ENCODE measurements around the gene LRRC26. TPM values are rescaled to one million over a fixed set of nuclear protein-coding genes. Genes with fewer than 3 reads are reported as not detected.

Gene LRRC26
- total RNA-seq, 1 experiment from 2014 or later = 2.4 TPM

DNA sequence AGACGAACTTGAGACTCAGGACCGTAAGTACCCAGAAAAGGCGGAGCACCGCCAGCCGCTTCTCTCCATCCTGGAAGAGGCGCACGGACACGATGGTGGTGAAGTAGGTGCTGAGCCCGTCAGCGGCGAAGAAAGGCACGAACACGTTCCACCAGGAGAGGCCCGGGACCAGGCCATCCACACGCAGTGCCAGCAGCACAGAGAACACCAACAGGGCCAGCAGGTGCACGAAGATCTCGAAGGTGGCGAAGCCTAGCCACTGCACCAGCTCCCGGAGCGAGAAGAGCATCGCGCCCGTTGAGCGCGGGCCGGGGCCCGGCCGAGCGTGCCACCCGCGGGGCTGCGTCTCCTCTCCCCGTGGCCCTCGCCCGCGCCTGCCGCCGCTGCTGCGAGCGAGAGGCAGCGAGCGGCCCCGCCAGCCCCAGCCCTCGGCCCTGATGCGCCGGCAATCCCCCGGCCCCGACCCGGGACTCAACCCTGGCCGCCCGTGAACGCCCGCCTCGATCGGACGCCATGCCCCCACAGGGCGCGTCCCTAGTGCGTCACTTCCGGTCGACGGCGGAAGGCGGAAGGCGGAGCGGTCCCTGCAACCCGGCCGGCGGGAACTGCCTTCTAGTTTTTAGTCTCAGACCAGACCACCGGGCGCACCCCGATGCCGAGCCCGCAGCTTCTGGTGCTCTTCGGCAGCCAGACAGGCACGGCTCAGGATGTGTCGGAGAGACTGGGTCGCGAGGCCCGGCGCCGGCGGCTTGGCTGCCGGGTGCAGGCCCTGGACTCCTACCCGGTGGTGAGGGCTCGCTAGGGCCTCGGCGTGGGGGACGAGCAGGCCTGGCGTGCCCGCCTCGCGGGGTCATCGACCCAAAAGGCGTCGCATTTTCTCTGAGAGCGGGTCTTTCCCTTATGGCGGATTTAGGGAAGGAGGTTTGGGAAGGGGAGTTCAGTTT is 35.5 kb upstream of the LRRC26 start, which contains the start of the genes NDOR1 and TMEM203:
Gene NDOR1 (plus strand): TSS at position 575 of the 944 bp plus-strand sequence. CDS start 78 bp downstream, at position 653.
Gene TMEM203 (minus strand): TSS at position 523 of the 944 bp plus-strand sequence. CDS start 234 bp downstream, at position 289.
- peaks cover 22 to 35% of the 10 kb centered on the region in 2 experiments for H3K4me1 ChIP-seq (ENCODE audit: control insufficient read depth in 1 of 2, insufficient read depth in 2 of 2, low read length in 2 of 2)
- no peaks in the 10 kb centered on the region for H3K9me3 ChIP-seq (ENCODE audit: control insufficient read depth in 1 of 2, insufficient read depth in 1 of 2, low read depth in 1 of 2, low read length in 2 of 2)
- ChIA-PET POLR2A (interaction anchor here (1.9 to 2.1 kb wide), 2 partner anchors 16 to 18 kb away, joined by 6 read pairs; partner anchors contain the start of gene SSNA1), CTCF (no interaction called here), RAD21 (ENCODE audit: low non-redundant PET in 1 of 2, low total read pairs in 2 of 2, uncharacterized antibody in 2 of 2, unreplicated experiment in 2 of 2) (no interaction called here)
- DNase-seq (ENCODE audit: low read depth, low spot score) = peak; percentile 62
- no peak within 1 kb of the TSS for H2AFZ ChIP-seq (ENCODE audit: low read depth, low read length, poor library complexity, severe bottlenecking)
- intact Hi-C loops (cut with micrococcal nuclease) = loop anchor here (2.0 kb wide), 1 partner anchor 17 kb away; the partner anchor contains the start of gene RNF208
- H3K9ac ChIP-seq (ENCODE audit: low read length) = peak within 1 kb of the TSS; percentile 95
- H3K9me2 ChIP-seq (ENCODE audit: insufficient read depth) = no peaks in the 10 kb centered on the region
- TF ChIP-seq POLR2A (IDR thresholded peaks at IDR 0.05; ENCODE audit: borderline replicate concordance, extremely low read depth, insufficient read depth, insufficient read length) = peak; percentile 93
- TF ChIP-seq EGR1 (IDR thresholded peaks at IDR 0.05; ENCODE audit: low read depth) = no peak
- peak; percentile 94 for TF ChIP-seq YY1 (IDR thresholded peaks at IDR 0.05; ENCODE audit: extremely low read depth, insufficient replicate concordance, low read depth, low read length)
- TF ChIP-seq ZFX (IDR thresholded peaks at IDR 0.05) = peak; percentile 97
- TF ChIP-seq SRF (IDR thresholded peaks at IDR 0.05; ENCODE audit: low read depth) = no peak
- TF ChIP-seq EZH2 (IDR thresholded peaks at IDR 0.05) = no peak
- TF ChIP-seq POLR2AphosphoS5 (IDR thresholded peaks at IDR 0.05; ENCODE audit: low read depth, low read length) = peak; percentile 88
- H3K4me2 ChIP-seq (ENCODE audit: low read length) = peak within 1 kb of the TSS; percentile 93
- H3K27ac ChIP-seq (ENCODE audit: low read depth, low read length) = peak within 1 kb of the TSS; percentile 78
- H3K27me3 ChIP-seq (ENCODE audit: insufficient read depth, low read length) = no peaks in the 10 kb centered on the region
- peaks cover 0 to 13% of the 10 kb centered on the region in 2 experiments; a peak in 2 of 4 replicates for H3K36me3 ChIP-seq (ENCODE audit: control insufficient read depth in 1 of 2, insufficient read depth in 2 of 2, low read length in 2 of 2)
- peak; percentile 46 for ATAC-seq
- peaks cover 62% of the 10 kb centered on the region for H3K79me2 ChIP-seq (ENCODE audit: insufficient read depth, low read length)
- H3K4me3 ChIP-seq (replicated peaks in 1 of 2; ENCODE audit: low read depth in 1 of 2, low read length in 2 of 2) = peak within 1 kb of the TSS; percentile 91 to 98
- no peaks in the 10 kb centered on the region for H4K20me1 ChIP-seq (ENCODE audit: insufficient read depth)
- no TSS peak for BruUV-seq (replicated peaks)

DNA sequence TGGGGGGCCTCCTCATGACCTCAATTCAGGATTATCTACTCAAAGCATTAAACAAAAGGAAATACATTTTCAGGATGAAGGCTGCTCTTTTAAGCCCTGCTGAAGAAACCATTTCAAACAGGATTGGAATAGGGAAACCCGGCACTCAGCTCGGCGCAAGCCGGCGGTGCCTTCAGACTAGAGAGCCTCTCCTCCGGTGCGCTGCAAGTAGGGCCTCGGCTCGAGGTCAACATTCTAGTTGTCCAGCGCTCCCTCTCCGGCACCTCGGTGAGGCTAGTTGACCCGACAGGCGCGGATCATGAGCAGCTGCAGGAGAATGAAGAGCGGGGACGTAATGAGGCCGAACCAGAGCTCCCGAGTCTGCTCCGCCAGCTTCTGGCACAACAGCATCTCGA is 34.9 kb upstream of the LRRC26 start:
- POLR2A ChIA-PET = interaction anchor here (1.9 to 2.1 kb wide), 2 partner anchors 16 to 18 kb away, joined by 6 read pairs; partner anchors contain the start of gene SSNA1
- Histone ChIP-seq H3K4me3 (replicated peaks in 1 of 2; ENCODE audit: low read depth in 1 of 2, low read length in 2 of 2) (peak overlapping the region; percentile 91 to 98), H3K27ac (ENCODE audit: low read depth, low read length) (peak overlapping the region; percentile 78), H3K36me3 (ENCODE audit: control insufficient read depth in 1 of 2, insufficient read depth in 2 of 2, low read length in 2 of 2) (peaks cover 0 to 9% of the 10 kb centered on the region in 2 experiments; a peak in 2 of 4 replicates), H3K4me2 (ENCODE audit: low read length) (peak overlapping the region; percentile 93), H4K20me1 (ENCODE audit: insufficient read depth) (no peaks in the 10 kb centered on the region), H3K79me2 (ENCODE audit: insufficient read depth, low read length) (peaks cover 62% of the 10 kb centered on the region), H3K4me1 (ENCODE audit: control insufficient read depth in 1 of 2, insufficient read depth in 2 of 2, low read length in 2 of 2) (peaks cover 22 to 37% of the 10 kb centered on the region in 2 experiments), H2AFZ (ENCODE audit: low read depth, low read length, poor library complexity, severe bottlenecking) (no peak overlapping the region), H3K9ac (ENCODE audit: low read length) (peak overlapping the region; percentile 95), H3K9me2 (ENCODE audit: insufficient read depth) (no peaks in the 10 kb centered on the region), H3K9me3 (ENCODE audit: control insufficient read depth in 1 of 2, insufficient read depth in 1 of 2, low read depth in 1 of 2, low read length in 2 of 2) (no peaks in the 10 kb centered on the region), H3K27me3 (ENCODE audit: insufficient read depth, low read length) (no peaks in the 10 kb centered on the region)
- no TSS peak for BruUV-seq (replicated peaks)
- CTCF ChIA-PET = no interaction called here
- RAD21 ChIA-PET (ENCODE audit: low non-redundant PET in 1 of 2, low total read pairs in 2 of 2, uncharacterized antibody in 2 of 2, unreplicated experiment in 2 of 2) = no interaction called here
- no peak for ATAC-seq
- DNase-seq (ENCODE audit: low read depth, low spot score) = no peak
- intact Hi-C loops (cut with micrococcal nuclease) = loop anchor here (2.0 kb wide), 1 partner anchor 18 kb away; the partner anchor contains the start of gene RNF208
- TF ChIP-seq EZH2 (IDR thresholded peaks at IDR 0.05) (no peak), EZH2phosphoT487 (IDR thresholded peaks at IDR 0.05; ENCODE audit: borderline replicate concordance) (no peak), ZNF274 (IDR thresholded peaks at IDR 0.05; ENCODE audit: low read depth, low read length) (no peak), SRF (IDR thresholded peaks at IDR 0.05; ENCODE audit: low read depth) (no peak), SIN3A (IDR thresholded peaks at IDR 0.05; ENCODE audit: low read depth) (no peak), YY1 (IDR thresholded peaks at IDR 0.05; ENCODE audit: extremely low read depth, insufficient replicate concordance, low read depth, low read length) (no peak), CBX3 (IDR thresholded peaks at IDR 0.05; ENCODE audit: low read depth) (no peak), POLR2AphosphoS5 (IDR thresholded peaks at IDR 0.05; ENCODE audit: low read depth, low read length) (no peak), CEBPB (IDR thresholded peaks at IDR 0.05; ENCODE audit: low read depth) (no peak), ZFX (IDR thresholded peaks at IDR 0.05) (no peak), ELF1 (IDR thresholded peaks at IDR 0.05; ENCODE audit: borderline replicate concordance, low read depth) (no peak)
- TF ChIP-seq, protein P1, sequence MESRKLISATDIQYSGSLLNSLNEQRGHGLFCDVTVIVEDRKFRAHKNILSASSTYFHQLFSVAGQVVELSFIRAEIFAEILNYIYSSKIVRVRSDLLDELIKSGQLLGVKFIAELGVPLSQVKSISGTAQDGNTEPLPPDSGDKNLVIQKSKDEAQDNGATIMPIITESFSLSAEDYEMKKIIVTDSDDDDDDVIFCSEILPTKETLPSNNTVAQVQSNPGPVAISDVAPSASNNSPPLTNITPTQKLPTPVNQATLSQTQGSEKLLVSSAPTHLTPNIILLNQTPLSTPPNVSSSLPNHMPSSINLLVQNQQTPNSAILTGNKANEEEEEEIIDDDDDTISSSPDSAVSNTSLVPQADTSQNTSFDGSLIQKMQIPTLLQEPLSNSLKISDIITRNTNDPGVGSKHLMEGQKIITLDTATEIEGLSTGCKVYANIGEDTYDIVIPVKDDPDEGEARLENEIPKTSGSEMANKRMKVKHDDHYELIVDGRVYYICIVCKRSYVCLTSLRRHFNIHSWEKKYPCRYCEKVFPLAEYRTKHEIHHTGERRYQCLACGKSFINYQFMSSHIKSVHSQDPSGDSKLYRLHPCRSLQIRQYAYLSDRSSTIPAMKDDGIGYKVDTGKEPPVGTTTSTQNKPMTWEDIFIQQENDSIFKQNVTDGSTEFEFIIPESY (IDR thresholded peaks at IDR 0.05; ENCODE audit: extremely low read depth, insufficient replicate concordance, low read length) = no peak
- TF ChIP-seq, protein P2, sequence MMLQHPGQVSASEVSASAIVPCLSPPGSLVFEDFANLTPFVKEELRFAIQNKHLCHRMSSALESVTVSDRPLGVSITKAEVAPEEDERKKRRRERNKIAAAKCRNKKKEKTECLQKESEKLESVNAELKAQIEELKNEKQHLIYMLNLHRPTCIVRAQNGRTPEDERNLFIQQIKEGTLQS (IDR thresholded peaks at IDR 0.05) = no peak

Data from HCT116 (cell line).